ENCODE results near the gene PUS1. TPM values are rescaled to one million over a fixed set of nuclear protein-coding genes. Genes with fewer than 3 reads are reported as not detected.
A peak's percentile ranks its signal among the peaks of the same experiment; 100 is the strongest.

The PUS1 gene
- total and polyA plus RNA-seq, 10 of the 15 experiments (the other 5 are each of a cell fraction or from before 2014, with no cell fraction given), result 1.3 to 74.2 (median 25.4) TPM

GRCh38 chr12:131949431-131950181 is 20.5 kb downstream of the PUS1 start, which contains the start of gene EP400 (continued):
- TF ChIP-seq MAX (IDR thresholded peaks at IDR 0.05; ENCODE audit: low read depth, low read length) (no peak; the same call in 1 of the 2 replicates), E2F4 (IDR thresholded peaks at IDR 0.05; ENCODE audit: low read depth, low read length) (peak; percentile 47; the same call in 1 of the 2 replicates), TAF1 (IDR thresholded peaks at IDR 0.05; ENCODE audit: borderline replicate concordance, low read depth, low read length) (peak; percentile 60; the same call in 1 of the 2 replicates), RELA (IDR thresholded peaks at IDR 0.05; ENCODE audit: borderline replicate concordance, partially characterized antibody) (peak; percentile 54), RBBP5 (conservative IDR thresholded peaks at IDR 0.05) (no peak), POU2F2 (IDR thresholded peaks at IDR 0.05; ENCODE audit: borderline replicate concordance, low read depth, low read length) (peak; percentile 7; the same call in 1 of the 3 replicates), TBL1XR1 (IDR thresholded peaks at IDR 0.05; ENCODE audit: low read depth, low read length) (peak; percentile 74; the same call in 1 of the 2 replicates), MTA3 (IDR thresholded peaks at IDR 0.05; ENCODE audit: borderline replicate concordance, low read length) (no peak), ZNF274 (IDR thresholded peaks at IDR 0.05; ENCODE audit: insufficient read depth, insufficient read length) (no peak), RB1 (IDR thresholded peaks at IDR 0.05; ENCODE audit: borderline replicate concordance) (peak; percentile 84), ZBTB11 (CRISPR knock-in tag; IDR thresholded peaks at IDR 0.05) (no peak; the same call in 1 of the 2 replicates), NBN (IDR thresholded peaks at IDR 0.05) (0 out of 2 replicates have a peak, but pooled peaks have one; percentile 41), POLR2AphosphoS5 (IDR thresholded peaks at IDR 0.05; ENCODE audit: low read length) (peak; percentile 54; the same call in 1 of the 2 replicates), CHD4 (IDR thresholded peaks at IDR 0.05) (no peak), RCOR1 (conservative IDR thresholded peaks at IDR 0.05; ENCODE audit: low read depth, low read length) (0 out of 2 replicates have a peak, but pooled peaks have one; percentile 44), PML (IDR thresholded peaks at IDR 0.05; ENCODE audit: low read length) (no peak), KDM1A (IDR thresholded peaks at IDR 0.05; ENCODE audit: borderline replicate concordance) (no peak), KAT2A (conservative IDR thresholded peaks at IDR 0.05; ENCODE audit: control insufficient read depth, low read depth, low read length) (no peak), HDAC6 (IDR thresholded peaks at IDR 0.05; ENCODE audit: unreplicated experiment) (no peak), RAD51 (IDR thresholded peaks at IDR 0.05) (no peak), MEF2B (IDR thresholded peaks at IDR 0.05; ENCODE audit: partially characterized antibody, poor library complexity, severe bottlenecking) (no peak), FOS (IDR thresholded peaks at IDR 0.05; ENCODE audit: borderline replicate concordance, extremely low read depth, insufficient read length) (no peak), CBX5 (IDR thresholded peaks at IDR 0.05; ENCODE audit: low read depth) (no peak), ELK1 (IDR thresholded peaks at IDR 0.05; ENCODE audit: low read depth, low read length) (peak; percentile 62), PAX5 (IDR thresholded peaks at IDR 0.05; ENCODE audit: borderline replicate concordance, low read depth, low read length) (no peak; the same call in 1 of the 2 replicates), HCFC1 (IDR thresholded peaks at IDR 0.05; ENCODE audit: low read length) (peak; percentile 66)

Data from GM12878 (cell line).